Peyer's patch (tissue), 4 donors: ENCODE data around the gene MLLT10.

Source experiments
- CTCF ChIP-seq, 6 experiments: fragments of 450-650 bp in 4 of 6; fragments of 200-600 bp in 2 of 6; sonication (generic) in 1 of 6; IDR thresholded peaks; one replicate each; pipeline ENCODE4 v1.5.1; 2017 to 2019; ENCODE audit warnings: antibody characterized with exemption in 6 of 6, mild to moderate bottlenecking in 3 of 6, moderate library complexity in 1 of 6
- POLR2A ChIP-seq, 2 donors: fragments of 450-650 bp; IDR thresholded peaks; one replicate each; pipeline ENCODE4 v1.5.1; 2017; ENCODE audit warnings: antibody characterized with exemption in 2 of 2, mild to moderate bottlenecking in 2 of 2, moderate library complexity in 2 of 2

GRCh38 chr10:21508706-21509331, 25.2 kb upstream of the MLLT10 start:
- TF ChIP-seq CTCF (IDR thresholded peaks at IDR 0.05) (no peak), POLR2A (IDR thresholded peaks at IDR 0.05) (no peak)
